Hematopoietic multipotent progenitor cell treated with erythropoietin and hydrocortisone succinate and interleukin-3 and kit ligand, for 17 days (in vitro differentiated cells): ENCODE data around the gene SLC37A1.

ENCODE experiments used
- DNase-seq: peaks from one replicate; pipeline ENCODE4 v3.0.0-alpha.2; 2015; ENCODE audit warnings: low spot score

The SLC37A1 gene

DNA sequence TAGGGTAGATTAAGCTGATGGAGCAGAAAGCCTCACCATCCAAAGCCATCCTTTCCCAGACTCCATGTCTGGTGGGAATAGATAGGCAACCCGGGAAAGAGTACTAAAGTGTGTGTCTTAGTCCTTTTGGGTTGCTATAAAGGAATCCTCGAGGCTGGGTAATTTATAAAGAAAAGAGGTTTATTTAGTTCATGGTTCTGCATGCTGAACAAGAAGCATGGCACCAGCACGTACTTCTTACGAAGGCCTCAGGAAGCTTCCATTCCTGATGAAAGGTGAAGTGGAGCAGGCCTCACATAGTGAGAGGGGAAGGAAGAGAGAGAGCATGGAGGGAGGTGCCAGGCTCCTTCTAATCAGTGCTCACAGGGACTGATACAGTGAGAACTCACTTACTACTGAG, 6.2 kb upstream of the SLC37A1 start:
- DNase-seq, result no peak

DNA sequence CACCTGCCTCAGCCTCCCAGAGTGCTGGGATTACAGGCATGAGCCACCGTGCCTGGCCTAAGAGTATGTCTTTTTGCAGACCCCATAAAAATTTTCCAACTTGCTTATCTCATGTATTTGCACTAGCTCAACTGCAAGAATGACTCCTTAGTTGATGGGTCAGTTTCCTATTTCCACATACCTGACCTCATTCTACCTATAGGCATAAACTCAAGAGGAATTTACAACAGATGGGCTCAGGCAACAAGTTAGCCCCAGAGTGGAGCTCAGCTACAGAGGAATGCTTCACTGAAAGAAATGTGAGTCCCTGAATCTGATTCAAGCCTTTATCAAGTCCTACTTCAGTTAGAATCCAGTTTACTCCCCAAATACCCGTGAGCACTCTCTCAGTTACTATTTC, 5.3 kb upstream of the SLC37A1 start:
- no peak for DNase-seq

DNA sequence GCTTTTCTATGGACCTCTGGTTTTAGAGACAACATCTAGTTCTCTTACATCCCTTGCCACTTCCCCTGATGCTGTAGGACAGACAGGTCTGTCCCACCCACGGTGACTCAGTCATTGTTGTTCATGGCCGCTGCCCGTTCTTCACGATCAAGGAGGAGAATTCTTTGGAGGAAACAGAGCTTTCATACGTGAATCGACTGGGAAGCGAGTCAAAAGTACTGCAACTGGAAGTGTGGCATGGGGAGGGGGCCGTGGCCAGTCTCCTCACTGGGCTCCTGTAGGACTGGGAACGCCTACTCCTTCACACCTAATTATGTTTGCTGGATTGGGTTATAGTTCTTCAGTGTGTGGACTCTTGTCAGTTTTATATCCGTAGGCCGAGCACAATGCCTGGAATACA, 4.4 kb upstream of the SLC37A1 start:
- DNase-seq, result no peak

DNA sequence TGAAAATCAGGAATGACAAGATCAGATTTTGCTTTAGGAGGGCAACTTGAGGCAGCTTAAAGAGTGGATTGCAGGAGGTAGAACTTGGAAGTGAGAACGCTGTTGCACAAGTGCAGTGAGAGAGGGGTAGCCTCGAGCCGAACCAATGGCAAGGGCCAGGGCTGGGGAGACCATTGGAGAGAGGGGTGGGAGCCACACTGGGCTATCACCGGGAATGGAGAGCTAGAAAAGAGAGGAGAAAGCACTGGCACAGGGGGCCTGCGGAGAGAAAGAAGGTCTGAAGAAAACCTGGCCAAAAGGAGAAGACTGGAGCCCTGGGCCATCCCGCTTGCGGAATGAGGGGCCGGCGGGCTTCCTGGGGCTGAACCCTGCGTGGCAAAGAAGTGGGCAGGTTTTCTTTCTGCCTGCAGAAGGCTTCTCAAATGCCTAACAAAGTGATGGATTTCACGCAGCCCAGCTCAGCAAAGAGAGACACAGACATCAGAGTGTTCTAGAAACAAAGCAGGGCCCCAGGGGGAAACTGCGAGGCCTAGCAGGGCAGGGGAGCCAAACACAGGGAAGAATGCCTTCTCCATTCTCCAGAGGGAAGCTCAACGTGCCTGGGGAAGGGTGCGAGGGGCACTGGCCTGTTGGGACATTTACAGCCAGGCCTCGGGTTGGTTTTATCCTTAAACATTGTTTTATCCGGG, 1.2 kb upstream of the SLC37A1 start:
- no peak for DNase-seq

DNA sequence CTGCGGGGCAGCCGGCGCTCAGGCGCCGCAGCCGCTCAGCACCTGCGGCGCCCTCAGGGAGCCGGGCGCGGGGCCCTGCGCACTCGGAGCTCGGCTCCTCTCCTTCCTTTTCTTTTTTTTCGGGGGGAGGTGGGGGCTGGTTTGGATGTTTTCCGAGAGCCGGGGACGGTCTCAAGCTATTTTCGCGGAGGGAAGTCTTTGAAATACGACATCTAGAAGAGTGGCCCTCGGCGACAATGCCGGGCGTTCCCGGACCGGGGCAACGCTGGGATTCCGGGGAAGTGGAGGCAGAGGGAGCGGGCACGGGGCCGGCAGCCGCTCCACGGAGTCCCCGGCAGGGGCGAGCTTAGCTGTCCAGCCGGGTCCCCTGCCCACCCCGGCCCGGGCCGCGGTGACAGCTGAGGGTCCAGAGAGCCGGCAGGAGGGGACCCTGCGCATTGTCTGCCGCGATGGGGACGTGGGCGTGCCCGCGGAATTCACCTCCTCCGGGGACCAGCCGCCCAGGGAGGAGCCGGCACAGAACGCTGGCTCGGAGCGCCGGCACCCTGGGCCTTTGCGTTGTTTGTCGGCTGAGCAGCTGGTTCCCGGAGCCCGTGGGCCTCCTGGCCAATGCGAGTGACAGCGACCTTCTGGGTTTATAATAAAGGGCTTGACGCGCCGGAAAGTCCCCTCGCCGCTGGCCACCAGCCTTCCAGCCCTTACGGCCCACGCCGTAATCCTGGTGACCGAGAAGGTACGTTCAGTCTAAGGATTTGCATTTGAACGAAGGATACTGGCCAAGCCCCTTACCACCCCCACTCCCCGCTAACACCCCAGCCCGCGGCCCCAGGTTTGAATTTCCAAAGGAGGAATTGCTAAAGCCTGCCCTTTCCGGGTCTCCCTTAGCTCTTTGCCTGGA, 582 bp downstream of the SLC37A1 start:
- DNase-seq, result no peak

DNA sequence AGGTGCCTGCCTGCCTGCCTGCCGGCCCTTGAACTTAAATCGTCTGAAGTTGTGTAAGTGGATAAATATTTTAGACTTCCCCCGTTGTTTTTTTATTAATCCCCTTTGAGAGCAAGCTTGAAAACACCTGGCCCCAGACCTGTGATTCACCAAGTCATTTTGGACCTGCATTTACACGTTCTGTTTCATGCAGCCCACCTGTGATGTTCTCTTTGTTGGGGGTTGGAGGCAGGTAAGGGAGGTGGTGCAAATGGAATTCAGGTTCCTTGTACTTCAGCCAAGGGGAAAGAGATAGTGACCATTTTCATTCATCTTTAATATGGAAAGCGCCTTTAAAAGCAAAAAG, 1.2 kb downstream of the SLC37A1 start:
- no peak for DNase-seq

DNA sequence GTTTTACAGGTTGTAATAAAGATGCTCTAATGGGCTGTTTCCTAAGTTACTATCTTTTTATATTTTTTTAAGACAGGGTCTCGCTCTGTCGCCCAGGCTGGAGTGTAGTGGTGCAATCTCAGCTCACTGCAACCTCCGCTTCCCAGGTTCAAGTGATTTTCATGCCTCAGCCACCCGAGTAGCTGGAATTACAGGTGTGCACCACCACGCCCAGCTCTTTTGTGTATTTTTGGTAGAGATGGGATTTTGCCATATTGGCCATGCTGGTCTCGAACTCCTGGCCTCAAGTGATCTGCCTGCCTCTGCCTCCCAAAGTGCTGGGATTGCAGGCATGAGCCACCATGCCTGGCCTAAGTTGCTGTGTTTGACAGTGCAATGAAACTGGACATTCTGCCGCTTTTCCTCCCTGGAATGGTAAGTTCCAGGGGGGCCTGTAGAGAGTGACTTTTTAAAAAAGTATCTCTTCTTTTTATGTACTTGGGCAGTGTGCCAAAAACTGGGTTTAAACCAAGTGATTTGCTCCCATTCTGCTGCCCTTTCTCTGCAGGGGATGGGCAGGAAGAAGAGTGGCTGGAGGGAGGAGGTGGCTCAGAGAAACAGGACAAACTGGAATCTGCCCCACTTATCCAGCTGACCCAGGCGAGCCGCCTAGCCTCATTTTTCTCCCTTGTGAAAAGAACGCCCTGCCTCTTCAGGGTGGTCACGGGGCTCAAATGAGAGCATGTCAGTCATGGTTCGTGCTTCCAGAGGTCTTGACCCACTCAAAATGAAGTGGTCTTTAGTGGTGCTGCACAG, 2.3 kb downstream of the SLC37A1 start:
- DNase-seq, result no peak

DNA sequence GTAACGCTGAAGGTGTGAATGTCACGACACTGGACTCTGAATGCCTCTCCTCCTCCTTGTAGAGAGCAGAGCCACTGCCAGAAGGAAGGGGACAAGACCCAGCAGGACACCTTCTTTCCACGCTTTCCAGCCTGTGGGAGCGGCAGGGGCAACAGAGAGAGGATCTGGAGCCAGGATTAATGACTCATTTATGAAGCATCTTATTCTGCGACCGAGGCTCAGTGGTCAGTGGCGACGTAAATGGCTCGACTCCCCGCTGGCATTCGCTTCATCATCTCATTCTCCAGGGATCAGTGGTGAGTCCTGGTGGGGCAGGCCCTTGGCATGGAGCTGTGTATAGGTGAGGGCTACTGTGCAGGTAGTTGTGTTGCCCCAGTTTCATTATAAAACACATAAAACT, 4.6 kb downstream of the SLC37A1 start:
- DNase-seq, result no peak

DNA sequence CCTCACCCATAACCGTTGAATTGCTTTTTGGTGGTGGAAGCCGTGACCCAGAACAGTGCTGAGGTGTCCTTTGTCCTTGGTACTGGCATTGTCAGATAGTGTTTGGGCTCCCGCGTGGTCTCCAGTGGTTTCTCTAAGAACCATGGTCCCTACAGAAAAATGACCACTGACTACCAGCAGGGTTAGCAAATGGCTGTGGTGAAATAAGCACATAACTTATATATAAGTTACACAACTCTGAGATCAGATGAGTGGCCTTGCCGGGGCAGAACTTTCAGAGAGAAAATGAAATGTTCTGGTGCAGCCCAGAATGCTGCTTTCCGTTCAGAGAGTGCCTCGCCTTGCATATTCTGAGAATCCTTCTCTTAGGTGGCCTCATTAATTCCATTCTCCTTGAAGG, 5.0 kb downstream of the SLC37A1 start:
- no peak for DNase-seq

DNA sequence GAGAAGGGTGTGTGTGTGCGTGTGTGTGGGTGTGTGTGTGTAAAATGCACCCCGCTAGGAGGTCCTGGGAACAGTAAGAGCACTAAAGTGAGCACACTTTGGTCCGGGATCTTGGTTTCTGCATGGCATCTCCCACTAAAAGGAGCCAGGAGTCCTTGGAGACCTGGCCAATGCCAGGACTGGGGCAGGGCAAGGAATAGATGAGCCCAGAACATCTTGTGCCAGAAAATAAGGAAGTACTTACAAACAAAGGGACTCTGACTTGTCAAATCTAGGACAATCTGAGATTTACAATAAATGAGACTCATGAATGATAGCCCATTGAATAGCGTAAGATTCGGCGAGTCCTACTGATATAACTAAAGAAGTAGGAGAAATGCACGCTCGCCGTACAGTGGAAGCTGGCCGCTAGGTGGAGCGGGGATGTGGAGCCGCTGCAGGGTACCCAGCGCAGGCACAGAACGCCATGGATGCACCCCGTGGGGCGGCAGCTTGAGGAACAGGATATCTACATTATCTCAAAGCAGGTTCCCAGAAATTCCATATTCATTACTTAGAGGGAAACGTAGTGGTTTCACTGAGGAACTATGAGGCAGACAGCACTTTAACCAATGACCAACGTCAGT, 7.1 kb downstream of the SLC37A1 start:
- DNase-seq, result no peak

DNA sequence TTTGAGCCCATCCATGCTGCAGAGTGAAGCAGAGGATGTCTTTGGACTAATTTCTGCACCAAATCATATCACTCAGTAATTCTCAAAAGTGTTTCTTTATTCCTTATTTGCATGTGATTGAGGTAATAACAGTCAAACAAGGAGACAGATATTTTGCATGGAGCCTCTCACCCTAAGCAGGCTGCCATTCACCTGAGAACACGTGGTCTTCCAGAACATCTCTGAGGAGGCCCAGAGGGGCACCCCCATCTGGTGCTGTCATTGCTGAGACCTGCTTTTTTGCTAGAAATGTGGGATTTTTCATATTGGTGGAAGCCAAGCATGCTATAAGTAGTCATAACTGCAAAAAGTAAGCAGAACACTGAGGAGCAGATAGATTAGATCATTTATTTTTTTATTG, 7.7 kb downstream of the SLC37A1 start:
- DNase-seq, result no peak

DNA sequence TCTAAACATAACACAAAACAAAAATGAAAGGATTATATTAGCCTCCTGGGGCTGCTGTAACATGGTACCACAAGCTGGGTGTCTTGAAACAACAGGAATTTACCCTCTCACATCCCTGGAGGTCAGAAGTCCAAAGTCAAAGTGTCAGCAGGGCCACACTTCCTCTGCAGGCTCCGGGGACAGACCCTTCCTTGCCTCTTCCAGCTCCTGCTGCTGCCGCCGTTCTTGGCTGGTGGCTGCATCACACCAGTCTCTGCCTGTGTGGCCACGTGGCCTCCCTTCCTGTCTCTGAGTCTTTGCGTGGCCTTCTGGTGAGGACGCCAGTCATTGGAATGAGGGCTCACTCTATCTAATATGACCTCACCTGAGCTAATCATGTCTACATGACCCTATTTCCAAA, 8.2 kb downstream of the SLC37A1 start:
- DNase-seq, result no peak

DNA sequence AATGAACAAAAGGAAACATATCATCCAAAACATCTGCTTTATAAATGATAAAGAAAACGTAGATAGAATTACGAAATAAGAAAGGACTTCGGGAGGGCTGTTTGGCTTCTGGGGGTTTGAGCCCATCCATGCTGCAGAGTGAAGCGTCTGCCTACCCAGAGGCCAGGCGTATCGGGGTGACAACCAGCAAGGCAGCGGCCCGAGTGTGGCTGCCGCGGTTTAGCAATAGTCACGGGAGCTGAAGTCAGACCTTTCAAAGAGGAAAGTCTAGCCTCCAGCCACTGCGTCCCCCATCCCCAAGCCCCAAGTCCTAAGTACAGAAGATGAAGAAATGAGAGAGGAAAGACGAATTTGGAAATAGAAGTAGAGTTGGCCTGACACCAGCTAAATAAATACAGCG, 8.6 kb downstream of the SLC37A1 start:
- no peak for DNase-seq

DNA sequence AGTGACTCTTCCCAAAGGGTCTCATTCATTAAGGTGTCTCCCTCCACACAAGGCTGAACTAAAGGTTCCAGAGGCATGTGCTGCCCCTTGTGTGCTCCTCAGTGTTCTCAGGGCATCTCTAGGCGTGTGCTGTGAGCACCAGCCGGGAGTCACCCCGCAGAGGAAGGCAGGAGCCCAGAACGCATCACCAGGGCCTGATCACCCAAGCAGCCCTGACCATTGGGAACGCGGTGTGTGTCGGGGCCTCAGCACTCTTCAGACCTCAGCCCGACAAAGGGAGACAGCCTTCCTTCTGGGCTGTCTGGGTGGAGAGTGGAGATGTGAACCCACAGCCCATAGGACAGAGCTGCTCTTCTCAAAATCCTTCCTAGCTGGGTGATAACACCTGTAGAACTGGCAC, 9.1 kb downstream of the SLC37A1 start:
- no peak for DNase-seq

DNA sequence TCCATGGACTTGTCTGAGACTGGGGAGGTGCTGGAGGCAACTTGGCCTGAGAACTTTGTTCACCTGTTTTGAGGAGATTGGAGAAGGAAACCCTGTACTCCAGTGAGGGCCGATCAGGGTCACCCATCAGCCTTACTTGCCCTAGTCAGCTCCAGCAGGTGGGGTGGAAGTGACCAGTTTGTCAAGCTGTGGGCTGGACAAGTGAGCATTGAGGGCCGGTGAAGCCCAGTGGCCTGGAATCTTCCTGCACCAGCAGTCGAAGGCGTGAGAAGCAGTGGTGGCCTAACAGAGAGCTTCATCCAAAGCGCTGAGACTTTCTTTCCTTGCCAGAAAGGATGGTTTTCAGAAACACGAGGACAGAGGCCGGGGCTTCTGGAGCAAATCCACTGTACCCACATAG, 9.6 kb downstream of the SLC37A1 start:
- DNase-seq, result no peak

DNA sequence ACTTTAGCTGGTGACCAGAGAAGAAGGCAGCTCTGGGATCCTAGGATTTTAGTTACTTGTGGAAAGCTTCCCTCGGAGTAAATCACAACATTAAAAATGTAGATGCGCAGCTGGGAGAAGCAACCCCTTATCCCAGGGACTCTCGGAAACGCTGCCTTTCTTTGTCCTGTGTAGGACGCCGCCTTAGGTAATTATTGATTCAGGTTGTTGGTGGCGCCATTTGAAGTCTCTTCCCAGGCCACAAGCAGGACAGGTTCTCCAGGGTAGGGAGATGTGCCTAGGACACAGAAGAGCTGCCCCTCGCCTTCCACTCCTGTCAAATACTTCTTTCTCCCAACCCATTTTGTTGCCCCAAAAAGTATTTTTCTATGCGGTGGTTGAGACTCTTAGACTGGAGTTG, 10.3 kb downstream of the SLC37A1 start:
- DNase-seq, result no peak

DNA sequence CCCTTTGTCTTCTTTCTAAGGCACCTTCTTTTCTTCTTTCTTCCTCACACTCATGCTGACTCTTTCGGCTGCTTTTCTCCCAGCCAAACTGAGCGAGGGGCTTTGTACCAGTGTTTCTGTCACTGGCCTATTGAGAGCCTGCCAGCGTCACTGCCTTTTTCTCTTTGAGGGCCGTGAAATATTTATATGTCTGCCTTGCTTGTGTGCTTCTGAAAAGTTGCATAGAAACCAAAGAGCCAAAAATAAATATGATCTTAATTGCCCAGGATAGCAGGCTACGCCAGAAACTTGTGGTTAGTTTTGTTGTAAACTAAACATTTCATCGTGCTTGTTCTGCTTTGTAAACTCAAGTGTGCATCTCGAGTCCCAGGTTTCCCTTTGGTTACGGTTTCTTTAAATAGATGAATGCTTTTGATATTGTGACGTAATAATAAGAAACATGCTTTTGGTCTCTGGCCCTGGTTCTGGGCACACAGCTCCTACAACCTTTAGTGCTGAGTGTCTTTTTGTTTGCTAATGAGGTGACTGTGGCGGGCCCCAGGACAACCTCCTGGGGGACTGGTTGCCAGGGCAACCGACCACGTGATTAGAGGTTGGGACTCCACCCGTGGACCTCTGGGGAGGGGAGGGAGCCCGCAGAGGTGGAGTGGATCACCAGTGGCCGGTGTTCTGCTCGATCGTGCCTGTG, 10.8 kb downstream of the SLC37A1 start:
- DNase-seq, result no peak

DNA sequence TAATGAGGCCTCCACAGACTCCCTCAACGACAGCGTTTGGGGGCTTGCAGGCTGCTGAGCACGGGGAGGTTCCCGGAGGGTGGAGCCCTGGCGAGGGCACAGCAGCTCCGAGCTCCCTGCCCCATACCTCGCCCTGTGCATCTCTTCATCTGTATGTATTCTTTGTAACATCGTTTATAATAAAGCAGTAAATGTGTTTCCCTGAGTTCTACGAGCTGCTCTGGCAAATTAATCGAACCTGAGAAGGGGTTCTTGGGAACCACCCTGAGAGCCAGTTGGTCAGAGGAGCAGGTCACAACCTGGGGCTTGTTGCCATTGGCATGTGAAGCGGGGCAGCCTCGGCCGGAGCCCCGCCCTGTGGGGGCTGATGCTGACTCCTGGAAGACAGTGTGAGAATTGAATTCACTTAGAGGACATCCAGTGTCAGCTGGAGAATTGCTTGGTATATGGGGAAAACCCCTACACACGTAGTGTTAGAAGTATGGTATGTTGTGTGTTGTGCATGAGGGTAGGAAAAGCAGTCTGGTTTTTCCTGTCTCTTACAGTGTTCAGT, 11.5 kb downstream of the SLC37A1 start:
- no peak for DNase-seq

DNA sequence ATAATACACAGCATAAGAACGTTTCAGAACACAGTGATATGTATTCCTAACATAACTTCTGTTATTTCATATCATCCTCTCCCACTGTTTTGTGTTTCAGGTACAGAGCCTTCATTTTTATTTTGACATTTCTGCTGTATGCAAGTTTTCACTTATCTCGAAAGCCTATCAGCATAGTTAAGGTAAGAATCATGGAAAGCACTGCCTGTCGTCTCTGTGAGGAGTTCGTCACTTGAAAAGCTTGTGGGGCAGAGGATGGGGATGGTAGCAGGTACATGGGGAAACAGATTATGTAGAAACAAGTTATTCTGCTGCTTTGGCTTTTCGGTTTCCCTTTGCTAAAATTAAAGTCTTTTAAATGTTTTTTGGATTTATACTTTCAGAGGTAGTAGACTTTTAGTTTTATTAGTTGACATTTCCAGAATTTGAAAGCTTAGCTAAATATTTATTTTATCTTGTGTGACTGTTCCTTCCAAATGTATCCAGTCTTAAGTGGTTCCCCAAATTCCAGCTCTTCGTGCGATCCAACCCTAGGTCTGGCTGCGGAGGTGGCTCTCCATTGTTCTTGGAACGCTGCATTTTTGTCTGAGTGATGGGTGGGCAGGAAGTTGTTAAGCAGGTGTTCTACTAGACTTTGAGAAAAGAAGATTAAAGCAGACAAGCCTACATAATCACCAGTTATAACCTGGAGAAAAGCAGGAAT, 12.2 kb downstream of the SLC37A1 start:
- no peak for DNase-seq

DNA sequence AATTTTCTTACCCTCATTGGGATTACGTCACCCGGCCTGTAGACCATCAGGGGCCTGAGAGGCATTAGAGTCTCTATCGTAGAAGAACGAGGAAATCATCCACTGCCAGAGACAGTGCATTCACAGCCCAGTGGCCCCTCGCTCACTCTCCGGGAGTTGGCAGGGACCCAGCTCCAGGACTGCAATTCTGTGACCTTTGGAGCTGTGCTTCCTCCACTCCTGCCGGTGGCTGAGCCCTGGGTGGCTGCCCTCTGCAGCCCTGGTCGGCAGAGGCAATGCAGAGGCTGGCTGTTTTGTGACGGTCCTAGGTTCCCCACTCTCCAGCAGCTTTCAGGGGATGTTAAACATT, 12.7 kb downstream of the SLC37A1 start:
- DNase-seq, result no peak

DNA sequence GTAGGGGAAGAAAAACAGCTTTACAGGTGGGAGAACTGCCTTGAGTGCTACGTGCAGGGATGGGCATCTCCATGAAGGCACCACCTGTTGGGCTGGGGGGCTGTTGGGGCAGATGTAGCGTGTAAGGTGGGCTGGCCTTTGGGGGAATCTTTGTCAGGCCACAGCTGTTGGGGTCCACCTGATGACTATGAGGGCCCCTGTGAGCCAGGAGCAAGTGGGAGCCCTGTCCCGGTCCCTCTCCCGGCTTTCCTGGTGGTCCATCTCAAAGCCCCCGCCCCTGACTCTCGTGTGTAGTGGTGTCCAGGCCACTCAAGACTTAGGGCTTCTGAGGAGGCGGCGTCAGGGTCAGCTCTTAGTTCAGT, 13.5 kb downstream of the SLC37A1 start:
- DNase-seq, result no peak
